Measurements from ENCODE around the gene FBLN7.

Gene FBLN7

GRCh38 chr2:112184121-112184520 is 45.9 kb downstream of the FBLN7 start:
- Histone ChIP-seq H3K9me3 (ENCODE audit: control insufficient read depth, low read length) (peaks cover 3% of the 10 kb centered on the region), H3K27me3 (ENCODE audit: control insufficient read depth, insufficient read depth, low read length, poor library complexity, severe bottlenecking) (peaks cover 20% of the 10 kb centered on the region), H3K27ac (ENCODE audit: insufficient read depth, low read depth, low read length, poor library complexity, severe bottlenecking) (no peak overlapping the region), H3K4me1 (ENCODE audit: control insufficient read depth, insufficient read depth, low read length) (no peaks in the 10 kb centered on the region), H3K36me3 (ENCODE audit: control insufficient read depth, insufficient read depth, low read length) (peaks cover 3% of the 10 kb centered on the region), H3K4me3 (ENCODE audit: insufficient read depth, low read depth, low read length) (no peak overlapping the region)
- WGBS, 2 experiments, result 87 to 90% methylated on average over 8 of the region's 8 CpGs

GRCh38 chr2:112185131-112185530 is 46.9 kb downstream of the FBLN7 start:
- peaks cover 3% of the 10 kb centered on the region for H3K9me3 ChIP-seq (ENCODE audit: control insufficient read depth, low read length)
- H3K4me1 ChIP-seq (ENCODE audit: control insufficient read depth, insufficient read depth, low read length), result no peaks in the 10 kb centered on the region
- peaks cover 3% of the 10 kb centered on the region for H3K36me3 ChIP-seq (ENCODE audit: control insufficient read depth, insufficient read depth, low read length)
- peaks cover 20% of the 10 kb centered on the region for H3K27me3 ChIP-seq (ENCODE audit: control insufficient read depth, insufficient read depth, low read length, poor library complexity, severe bottlenecking)
- 89 to 90% methylated on average over 9 of the region's 9 CpGs for WGBS, 2 experiments
- no peak overlapping the region for H3K27ac ChIP-seq (ENCODE audit: insufficient read depth, low read depth, low read length, poor library complexity, severe bottlenecking)
- no peak overlapping the region for H3K4me3 ChIP-seq (ENCODE audit: insufficient read depth, low read depth, low read length)

- H3K4me3 ChIP-seq (ENCODE audit: insufficient read depth, low read depth, low read length), result no peak overlapping the region
- H3K27ac ChIP-seq (ENCODE audit: insufficient read depth, low read depth, low read length, poor library complexity, severe bottlenecking), result no peak overlapping the region
- H3K9me3 ChIP-seq (ENCODE audit: control insufficient read depth, low read length), result no peaks in the 10 kb centered on the region
- 93 to 94% methylated on average over 31 of the region's 31 CpGs for WGBS, 2 experiments
- H3K36me3 ChIP-seq (ENCODE audit: control insufficient read depth, insufficient read depth, low read length), result peaks cover 3% of the 10 kb centered on the region
- H3K27me3 ChIP-seq (ENCODE audit: control insufficient read depth, insufficient read depth, low read length, poor library complexity, severe bottlenecking), result peaks cover 2% of the 10 kb centered on the region
- H3K4me1 ChIP-seq (ENCODE audit: control insufficient read depth, insufficient read depth, low read length), result no peaks in the 10 kb centered on the region
Measured at GRCh38 chr2:112187046-112187715, 49.0 kb downstream of the FBLN7 start.

GRCh38 chr2:112187805-112188596 is 49.8 kb downstream of the FBLN7 start:
- no peaks in the 10 kb centered on the region for H3K9me3 ChIP-seq (ENCODE audit: control insufficient read depth, low read length)
- peaks cover 3% of the 10 kb centered on the region for H3K36me3 ChIP-seq (ENCODE audit: control insufficient read depth, insufficient read depth, low read length)
- no peaks in the 10 kb centered on the region for H3K27me3 ChIP-seq (ENCODE audit: control insufficient read depth, insufficient read depth, low read length, poor library complexity, severe bottlenecking)
- no peak overlapping the region for H3K4me3 ChIP-seq (ENCODE audit: insufficient read depth, low read depth, low read length)
- no peak overlapping the region for H3K27ac ChIP-seq (ENCODE audit: insufficient read depth, low read depth, low read length, poor library complexity, severe bottlenecking)
- no peaks in the 10 kb centered on the region for H3K4me1 ChIP-seq (ENCODE audit: control insufficient read depth, insufficient read depth, low read length)
- WGBS, 2 experiments, result 88 to 90% methylated on average over 9 of the region's 9 CpGs

GRCh38 chr2:112189001-112189556 is 50.9 kb downstream of the FBLN7 start:
- H3K36me3 ChIP-seq (ENCODE audit: control insufficient read depth, insufficient read depth, low read length), result peaks cover 3% of the 10 kb centered on the region
- 96 to 97% methylated on average over 3 of the region's 3 CpGs for WGBS, 2 experiments
- no peaks in the 10 kb centered on the region for H3K9me3 ChIP-seq (ENCODE audit: control insufficient read depth, low read length)
- H3K27ac ChIP-seq (ENCODE audit: insufficient read depth, low read depth, low read length, poor library complexity, severe bottlenecking), result no peak overlapping the region
- no peaks in the 10 kb centered on the region for H3K4me1 ChIP-seq (ENCODE audit: control insufficient read depth, insufficient read depth, low read length)
- no peak overlapping the region for H3K4me3 ChIP-seq (ENCODE audit: insufficient read depth, low read depth, low read length)
- no peaks in the 10 kb centered on the region for H3K27me3 ChIP-seq (ENCODE audit: control insufficient read depth, insufficient read depth, low read length, poor library complexity, severe bottlenecking)

- H3K36me3 ChIP-seq (ENCODE audit: control insufficient read depth, insufficient read depth, low read length), result no peaks in the 10 kb centered on the region
- no peaks in the 10 kb centered on the region for H3K4me1 ChIP-seq (ENCODE audit: control insufficient read depth, insufficient read depth, low read length)
- H3K4me3 ChIP-seq (ENCODE audit: insufficient read depth, low read depth, low read length), result no peak overlapping the region
- WGBS, 2 experiments, result 93 to 94% methylated on average over 2 of the region's 2 CpGs
- no peaks in the 10 kb centered on the region for H3K27me3 ChIP-seq (ENCODE audit: control insufficient read depth, insufficient read depth, low read length, poor library complexity, severe bottlenecking)
- no peaks in the 10 kb centered on the region for H3K9me3 ChIP-seq (ENCODE audit: control insufficient read depth, low read length)
- H3K27ac ChIP-seq (ENCODE audit: insufficient read depth, low read depth, low read length, poor library complexity, severe bottlenecking), result no peak overlapping the region
Measured at GRCh38 chr2:112194028-112194427, 55.8 kb downstream of the FBLN7 start.

GRCh38 chr2:112194482-112194881 is 56.3 kb downstream of the FBLN7 start:
- no peak overlapping the region for H3K27ac ChIP-seq (ENCODE audit: insufficient read depth, low read depth, low read length, poor library complexity, severe bottlenecking)
- H3K36me3 ChIP-seq (ENCODE audit: control insufficient read depth, insufficient read depth, low read length), result no peaks in the 10 kb centered on the region
- no peak overlapping the region for H3K4me3 ChIP-seq (ENCODE audit: insufficient read depth, low read depth, low read length)
- 91 to 92% methylated on average over 4 of the region's 4 CpGs for WGBS, 2 experiments
- H3K27me3 ChIP-seq (ENCODE audit: control insufficient read depth, insufficient read depth, low read length, poor library complexity, severe bottlenecking), result no peaks in the 10 kb centered on the region
- H3K9me3 ChIP-seq (ENCODE audit: control insufficient read depth, low read length), result no peaks in the 10 kb centered on the region
- H3K4me1 ChIP-seq (ENCODE audit: control insufficient read depth, insufficient read depth, low read length), result no peaks in the 10 kb centered on the region

GRCh38 chr2:112195167-112195766 is 57.1 kb downstream of the FBLN7 start:
- Histone ChIP-seq H3K27ac (ENCODE audit: insufficient read depth, low read depth, low read length, poor library complexity, severe bottlenecking) (no peak overlapping the region), H3K4me1 (ENCODE audit: control insufficient read depth, insufficient read depth, low read length) (no peaks in the 10 kb centered on the region), H3K4me3 (ENCODE audit: insufficient read depth, low read depth, low read length) (no peak overlapping the region), H3K9me3 (ENCODE audit: control insufficient read depth, low read length) (no peaks in the 10 kb centered on the region), H3K27me3 (ENCODE audit: control insufficient read depth, insufficient read depth, low read length, poor library complexity, severe bottlenecking) (no peaks in the 10 kb centered on the region), H3K36me3 (ENCODE audit: control insufficient read depth, insufficient read depth, low read length) (no peaks in the 10 kb centered on the region)
- WGBS, 2 experiments, result 85 to 86% methylated on average over 8 of the region's 8 CpGs

GRCh38 chr2:112195950-112196349 is 57.8 kb downstream of the FBLN7 start:
- no peaks in the 10 kb centered on the region for H3K27me3 ChIP-seq (ENCODE audit: control insufficient read depth, insufficient read depth, low read length, poor library complexity, severe bottlenecking)

GRCh38 chr2:112197868-112198267 is 59.7 kb downstream of the FBLN7 start:
- Histone ChIP-seq H3K27ac (ENCODE audit: insufficient read depth, low read depth, low read length, poor library complexity, severe bottlenecking) (no peak overlapping the region), H3K4me1 (ENCODE audit: control insufficient read depth, insufficient read depth, low read length) (no peaks in the 10 kb centered on the region), H3K4me3 (ENCODE audit: insufficient read depth, low read depth, low read length) (no peak overlapping the region), H3K27me3 (ENCODE audit: control insufficient read depth, insufficient read depth, low read length, poor library complexity, severe bottlenecking) (no peaks in the 10 kb centered on the region), H3K9me3 (ENCODE audit: control insufficient read depth, low read length) (peaks cover under 1% of the 10 kb centered on the region), H3K36me3 (ENCODE audit: control insufficient read depth, insufficient read depth, low read length) (no peaks in the 10 kb centered on the region)
- 89 to 100% methylated on average over 1 of the region's 1 CpG for WGBS, 2 experiments

More at GRCh38 chr2:112195950-112196349, 57.8 kb downstream of the FBLN7 start:
- Histone ChIP-seq H3K4me1 (ENCODE audit: control insufficient read depth, insufficient read depth, low read length) (no peaks in the 10 kb centered on the region), H3K9me3 (ENCODE audit: control insufficient read depth, low read length) (no peaks in the 10 kb centered on the region), H3K27ac (ENCODE audit: insufficient read depth, low read depth, low read length, poor library complexity, severe bottlenecking) (no peak overlapping the region), H3K36me3 (ENCODE audit: control insufficient read depth, insufficient read depth, low read length) (no peaks in the 10 kb centered on the region), H3K4me3 (ENCODE audit: insufficient read depth, low read depth, low read length) (no peak overlapping the region)
